GM19438 (cell line): ENCODE measurements around the gene TMEM30A.

Source experiments
- ATAC-seq: cut with Tn5 transposase; IDR thresholded peaks from one replicate; pipeline ENCODE4 v1.9.1; 2021; ENCODE audit warnings: low read depth; ENCODE audit not compliant: unreplicated experiment

TMEM30A gene

GRCh38 chr6:75292555-75292954, 8.0 kb upstream of the TMEM30A start:
- no peak for ATAC-seq

GRCh38 chr6:75291744-75292143, 7.2 kb upstream of the TMEM30A start:
- no peak for ATAC-seq

GRCh38 chr6:75291331-75291730, 6.7 kb upstream of the TMEM30A start:
- ATAC-seq: no peak

GRCh38 chr6:75290136-75290945, 5.7 kb upstream of the TMEM30A start:
- ATAC-seq: no peak

- ATAC-seq: no peak
Measured at GRCh38 chr6:75288023-75288422, 3.4 kb upstream of the TMEM30A start.

- ATAC-seq: no peak
Measured at GRCh38 chr6:75287424-75287823, 2.8 kb upstream of the TMEM30A start.

GRCh38 chr6:75286955-75287354, 2.4 kb upstream of the TMEM30A start:
- no peak for ATAC-seq

GRCh38 chr6:75285283-75285639, 669 bp upstream of the TMEM30A start:
- no peak for ATAC-seq

GRCh38 chr6:75283907-75284631, 523 bp downstream of the TMEM30A start:
- ATAC-seq: peak; percentile 1

- ATAC-seq: no peak
Measured at GRCh38 chr6:75282706-75283105, 1.9 kb downstream of the TMEM30A start.

- ATAC-seq: no peak
Measured at GRCh38 chr6:75281653-75282052, 2.9 kb downstream of the TMEM30A start.

GRCh38 chr6:75280131-75280855, 4.3 kb downstream of the TMEM30A start:
- no peak for ATAC-seq

GRCh38 chr6:75279418-75279817, 5.2 kb downstream of the TMEM30A start:
- no peak for ATAC-seq

GRCh38 chr6:75278474-75279077, 6.0 kb downstream of the TMEM30A start:
- ATAC-seq: no peak

- no peak for ATAC-seq
Measured at GRCh38 chr6:75275067-75275466, 9.5 kb downstream of the TMEM30A start.

GRCh38 chr6:75273009-75273408, 11.6 kb downstream of the TMEM30A start:
- ATAC-seq: no peak

- no peak for ATAC-seq
Measured at GRCh38 chr6:75272145-75272840, 12.3 kb downstream of the TMEM30A start.

GRCh38 chr6:75268988-75269354, 15.6 kb downstream of the TMEM30A start:
- no peak for ATAC-seq

GRCh38 chr6:75268121-75268987, 16.2 kb downstream of the TMEM30A start:
- no peak for ATAC-seq

GRCh38 chr6:75267461-75267860, 17.1 kb downstream of the TMEM30A start:
- ATAC-seq: no peak
